H1 (cell line): ENCODE results near the gene MAN1C1.

ENCODE experiments used
- BACH1 ChIP-seq: IDR thresholded peaks from 2 replicates; pipeline ENCODE4 v1.6.1; 2012; ENCODE audit warnings: low read length, improper control_type of control experiment
- CHD1 ChIP-seq: IDR thresholded peaks from 2 replicates; pipeline ENCODE4 v1.6.1; 2012; ENCODE audit warnings: low read depth, low read length, improper control_type of control experiment
- CREB1 ChIP-seq: IDR thresholded peaks from 2 replicates; pipeline ENCODE4 v1.6.1; 2012; ENCODE audit warnings: inconsistent platforms
- CTCF ChIP-seq, 3 experiments: IDR thresholded peaks; 1 replicate in 2 of 3; 2 replicates in 1 of 3; pipeline versions ENCODE4 v1.5.1 to v1.6.1; 2011; ENCODE audit warnings: low read length in 3 of 3, mild to moderate bottlenecking in 3 of 3, inconsistent platforms in 2 of 3, low read depth in 1 of 3, moderate library complexity in 1 of 3; ENCODE audit not compliant: insufficient read depth in 1 of 3; ENCODE audit errors: control extremely low read depth in 1 of 3
- EZH2 ChIP-seq: fragments of 200-600 bp; sonication (generic); IDR thresholded peaks from 2 replicates; pipeline ENCODE4 v1.7.1; 2012; ENCODE audit warnings: low read depth, mild to moderate bottlenecking, moderate library complexity, low read length, inconsistent platforms; ENCODE audit not compliant: severe bottlenecking
- MAX ChIP-seq: IDR thresholded peaks from 2 replicates; pipeline ENCODE4 v1.6.1; 2012; ENCODE audit warnings: inconsistent platforms
- NRF1 ChIP-seq: IDR thresholded peaks from 2 replicates; pipeline ENCODE4 v1.6.1; 2011; ENCODE audit warnings: mild to moderate bottlenecking, low read depth, low read length, improper control_type of control experiment
- POLR2A ChIP-seq, 2 experiments: IDR thresholded peaks; 1 replicate in 1 of 2; 2 replicates in 1 of 2; pipeline ENCODE4 v1.6.1; 2011; ENCODE audit warnings: low read depth in 2 of 2, low read length in 2 of 2, mild to moderate bottlenecking in 2 of 2; ENCODE audit errors: control extremely low read depth in 1 of 2
- POLR2AphosphoS5 ChIP-seq: IDR thresholded peaks from 2 replicates; pipeline ENCODE4 v1.6.1; 2011; ENCODE audit warnings: low read depth, low read length
- POU5F1 ChIP-seq: IDR thresholded peaks from 2 replicates; pipeline ENCODE4 v1.6.1; 2011; ENCODE audit warnings: low read depth, mild to moderate bottlenecking, low read length, moderate library complexity
- SP2 ChIP-seq: IDR thresholded peaks from 2 replicates; pipeline ENCODE4 v1.6.1; 2012; ENCODE audit warnings: mild to moderate bottlenecking, low read length, inconsistent platforms
- SP4 ChIP-seq: IDR thresholded peaks from 2 replicates; pipeline ENCODE4 v1.6.1; 2012; ENCODE audit warnings: low read length, inconsistent platforms

- TF ChIP-seq NRF1: no peak
- no peak for TF ChIP-seq CREB1
- TF ChIP-seq SP2: no peak
- no peak for TF ChIP-seq CTCF (IDR thresholded peaks at IDR 0.05; ENCODE audit: control extremely low read depth in 1 of 3, insufficient read depth in 1 of 3, low read depth in 1 of 3, low read length in 3 of 3)
- no peak for TF ChIP-seq MAX
- TF ChIP-seq BACH1: no peak
- no peak for TF ChIP-seq SP4
- no peak for TF ChIP-seq POLR2A (IDR thresholded peaks at IDR 0.05; ENCODE audit: control extremely low read depth in 1 of 2, low read depth in 2 of 2, low read length in 2 of 2)
- TF ChIP-seq EZH2: no peak
- no peak for TF ChIP-seq POLR2AphosphoS5
- no peak for TF ChIP-seq CHD1
- no peak for TF ChIP-seq POU5F1
Measured at GRCh38 chr1:25769625-25770383, 153.2 kb downstream of the MAN1C1 start.
